GM10266 (cell line): Measurements from ENCODE around the gene MYO3B.
"Not testable (repeated sequence)": the region's sequence is repeated elsewhere in the genome, so short reads cannot be mapped to it uniquely, and the experiment has no call there.

Source experiments
- DNase-seq: peaks from one replicate; pipeline ENCODE4 v3.0.0; 2012; ENCODE audit errors: extremely low spot score
- TF ChIP-seq, protein P1 (sequence below): IDR thresholded peaks from 2 replicates; pipeline ENCODE4 v1.5.1; 2012; ENCODE audit warnings: mild to moderate bottlenecking, low read depth; ENCODE audit not compliant: control insufficient read depth, insufficient read depth; ENCODE audit errors: missing control alignments

Gene MYO3B

DNA sequence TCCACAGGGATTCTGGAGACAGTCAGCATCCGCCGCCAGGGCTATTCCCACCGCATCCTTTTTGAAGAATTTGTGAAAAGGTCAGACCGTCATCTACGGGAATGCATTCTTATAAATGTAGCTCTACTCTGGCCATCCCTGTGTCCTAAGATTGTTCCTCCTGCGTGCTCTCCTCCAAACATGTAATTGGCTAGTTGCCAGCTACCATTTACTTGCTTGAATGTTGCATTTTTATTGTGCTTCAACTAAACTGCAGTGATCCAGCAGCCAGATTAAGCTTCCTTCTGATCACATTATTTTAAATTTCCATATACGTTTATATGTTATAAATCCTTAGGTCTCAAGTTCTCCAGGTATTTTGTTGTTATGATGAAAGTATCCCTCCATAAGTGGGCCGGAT, 288.7 kb downstream of the MYO3B start:
- no peak for DNase-seq

DNA sequence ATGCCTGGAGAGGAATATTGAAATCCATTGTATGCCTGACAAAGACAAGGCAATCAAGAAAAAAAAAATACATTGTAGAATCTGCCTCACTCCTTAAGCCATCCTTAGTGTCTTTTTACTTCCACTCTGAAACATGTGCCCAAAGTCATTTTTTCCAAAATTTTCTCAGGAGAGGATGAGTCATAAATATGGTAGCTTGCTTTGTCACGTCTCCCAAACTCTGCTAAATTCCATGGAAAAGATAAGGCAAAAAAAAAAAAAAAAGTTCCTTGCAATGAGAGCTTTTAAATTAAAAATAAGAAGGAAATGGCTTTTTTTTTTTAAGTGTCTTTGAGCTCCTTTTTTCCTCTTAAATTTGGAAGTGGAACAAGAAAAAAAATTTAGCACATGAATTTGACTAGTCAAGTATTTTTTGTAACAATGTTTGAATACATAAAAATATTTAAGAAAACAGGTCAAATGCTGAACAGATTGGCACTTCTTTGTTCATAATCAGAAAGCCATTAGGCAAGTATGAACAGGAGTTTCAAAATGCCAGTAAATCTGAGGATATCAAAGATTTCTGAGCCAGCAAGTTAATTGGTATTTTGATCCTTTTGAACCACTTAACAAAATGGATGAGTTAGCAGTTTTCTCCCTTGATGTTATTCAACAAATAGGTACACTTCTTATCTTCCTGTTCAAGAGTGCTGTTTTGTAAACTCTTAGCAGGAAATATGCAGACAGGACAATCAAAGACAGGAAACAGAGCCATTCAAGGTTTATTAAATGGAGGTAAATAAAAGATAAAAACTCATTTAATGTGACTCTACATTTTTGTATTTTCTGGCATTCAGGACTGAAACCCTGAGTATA, 289.8 kb downstream of the MYO3B start:
- TF ChIP-seq, protein P1, sequence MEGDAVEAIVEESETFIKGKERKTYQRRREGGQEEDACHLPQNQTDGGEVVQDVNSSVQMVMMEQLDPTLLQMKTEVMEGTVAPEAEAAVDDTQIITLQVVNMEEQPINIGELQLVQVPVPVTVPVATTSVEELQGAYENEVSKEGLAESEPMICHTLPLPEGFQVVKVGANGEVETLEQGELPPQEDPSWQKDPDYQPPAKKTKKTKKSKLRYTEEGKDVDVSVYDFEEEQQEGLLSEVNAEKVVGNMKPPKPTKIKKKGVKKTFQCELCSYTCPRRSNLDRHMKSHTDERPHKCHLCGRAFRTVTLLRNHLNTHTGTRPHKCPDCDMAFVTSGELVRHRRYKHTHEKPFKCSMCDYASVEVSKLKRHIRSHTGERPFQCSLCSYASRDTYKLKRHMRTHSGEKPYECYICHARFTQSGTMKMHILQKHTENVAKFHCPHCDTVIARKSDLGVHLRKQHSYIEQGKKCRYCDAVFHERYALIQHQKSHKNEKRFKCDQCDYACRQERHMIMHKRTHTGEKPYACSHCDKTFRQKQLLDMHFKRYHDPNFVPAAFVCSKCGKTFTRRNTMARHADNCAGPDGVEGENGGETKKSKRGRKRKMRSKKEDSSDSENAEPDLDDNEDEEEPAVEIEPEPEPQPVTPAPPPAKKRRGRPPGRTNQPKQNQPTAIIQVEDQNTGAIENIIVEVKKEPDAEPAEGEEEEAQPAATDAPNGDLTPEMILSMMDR = no peak
- DNase-seq = no peak

More for the DNA sequence above, 288.7 kb downstream of the MYO3B start:
- TF ChIP-seq, protein P1 = no peak

DNA sequence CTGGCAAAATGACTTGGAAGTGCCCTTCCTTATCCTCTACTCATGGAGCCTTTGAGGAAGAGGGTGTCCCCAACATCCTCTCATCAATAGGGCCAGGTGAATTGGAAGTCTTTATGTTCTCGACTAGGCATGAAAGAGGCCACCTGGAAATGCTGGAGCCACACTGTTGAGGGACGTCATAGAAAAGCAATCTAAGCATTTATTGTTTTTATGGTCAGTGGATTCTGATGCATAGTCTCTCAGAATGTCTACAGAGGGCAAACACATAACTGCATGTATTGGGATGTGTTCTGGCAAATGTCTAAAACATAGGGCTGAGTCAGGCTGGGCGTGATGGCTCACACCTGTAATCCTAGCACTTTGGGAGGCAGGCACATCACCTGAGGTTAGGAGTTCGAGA, 290.6 kb downstream of the MYO3B start:
- DNase-seq = no peak

DNA sequence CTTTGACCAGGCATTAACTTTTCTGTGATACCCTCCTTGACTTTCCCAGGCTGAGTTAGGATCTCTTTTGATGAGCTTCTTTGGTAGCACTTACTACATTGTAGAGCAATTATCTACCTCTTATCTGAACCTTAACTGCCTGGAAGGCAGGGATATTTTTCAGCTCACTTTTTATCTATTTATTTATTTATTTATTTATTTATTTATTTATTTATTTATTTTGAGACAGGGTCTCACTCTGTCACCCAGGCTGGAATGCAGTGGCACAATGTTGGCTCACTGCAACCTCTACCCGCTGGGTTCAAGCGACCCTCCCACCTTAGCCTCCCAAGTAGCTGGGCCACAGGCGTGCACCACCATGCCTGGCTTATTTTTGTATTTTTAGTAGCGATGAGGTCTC, 294.6 kb downstream of the MYO3B start:
- not testable (repeated sequence) for DNase-seq

More for the DNA sequence above, 290.6 kb downstream of the MYO3B start:
- TF ChIP-seq, protein P1 = no peak

DNA sequence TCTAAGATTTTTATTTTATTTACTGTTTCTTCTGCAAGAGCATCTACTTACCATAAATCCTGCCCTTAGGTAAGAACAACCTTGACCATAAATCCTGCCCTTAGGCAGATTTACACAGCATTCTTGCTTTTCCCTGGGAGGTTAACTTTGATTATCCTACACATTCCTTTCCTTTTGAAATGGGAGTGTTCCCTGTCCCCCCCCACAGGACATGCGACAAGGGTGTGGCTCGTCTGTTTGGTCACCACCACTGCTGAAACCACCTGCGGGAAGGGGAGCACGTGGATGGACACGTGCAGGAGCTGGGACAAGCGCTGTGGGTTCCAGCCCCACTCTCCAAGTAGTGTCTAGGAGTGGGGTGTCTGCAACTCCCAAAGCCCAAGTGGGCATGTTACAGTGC, 297.9 kb downstream of the MYO3B start:
- TF ChIP-seq, protein P1 = no peak
- DNase-seq = no peak

DNA sequence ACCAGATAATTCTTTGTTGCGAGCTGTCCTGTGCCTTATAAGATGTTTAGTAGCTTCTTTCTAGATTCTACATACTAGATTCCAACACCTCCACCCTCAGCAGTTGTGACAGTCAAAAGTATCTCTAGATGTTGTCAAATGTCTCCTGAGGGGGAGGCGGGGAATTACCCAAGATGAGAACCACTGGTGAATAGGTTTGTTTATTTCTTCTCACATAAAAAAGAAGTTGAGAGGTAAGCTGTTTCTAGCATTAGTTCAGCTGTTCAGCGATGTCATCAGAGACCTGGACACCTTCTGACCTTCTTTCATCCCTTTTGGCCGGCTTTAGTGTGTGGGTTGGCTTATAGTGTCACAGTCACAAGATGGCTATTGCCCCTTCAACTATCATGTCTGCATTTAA, 299.7 kb downstream of the MYO3B start:
- DNase-seq = no peak
- TF ChIP-seq, protein P1 = no peak

DNA sequence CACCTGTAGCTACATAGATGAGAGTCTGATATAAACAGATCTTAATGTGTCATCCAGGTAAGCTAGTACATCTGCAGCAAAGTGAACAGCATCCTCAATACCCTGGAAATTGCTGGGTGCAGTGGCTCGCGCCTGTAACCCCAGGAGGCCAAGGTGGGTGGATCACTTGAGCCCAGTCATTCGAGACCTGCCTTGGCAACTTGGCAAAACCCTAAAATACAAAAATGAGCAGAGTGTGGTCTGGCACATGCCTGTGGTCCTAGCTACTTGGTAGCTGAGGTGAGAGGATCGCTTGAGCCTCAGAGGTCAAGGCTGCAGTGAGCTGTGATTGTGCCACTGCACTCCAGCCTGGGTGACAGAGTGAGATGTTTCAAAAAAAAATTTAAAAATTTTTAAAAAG, 303.3 kb downstream of the MYO3B start:
- TF ChIP-seq, protein P1 = no peak
- no peak for DNase-seq
